IMR-90 (cell line): ENCODE measurements around the gene CALR3.

Source experiments
- CEBPB ChIP-seq: IDR thresholded peaks from 2 replicates; pipeline ENCODE4 v1.6.1; 2012; ENCODE audit warnings: low read depth, low read length, improper control_type of control experiment
- CTCF ChIP-seq: conservative IDR thresholded peaks from 2 replicates; pipeline ENCODE4 v1.5.1; 2012; ENCODE audit warnings: mild to moderate bottlenecking, low read depth, low read length, improper control_type of control experiment
- MAFK ChIP-seq: IDR thresholded peaks from 2 replicates; pipeline ENCODE4 v1.6.1; 2012; ENCODE audit warnings: low read depth, low read length, improper control_type of control experiment
- MAZ ChIP-seq: IDR thresholded peaks from 2 replicates; pipeline ENCODE4 v1.6.1; 2012; ENCODE audit warnings: low read depth, mild to moderate bottlenecking, low read length, improper control_type of control experiment, moderate library complexity, borderline replicate concordance
- POLR2A ChIP-seq: IDR thresholded peaks from 2 replicates; pipeline ENCODE4 v1.6.1; 2012; ENCODE audit warnings: mild to moderate bottlenecking, low read depth, low read length
- RCOR1 ChIP-seq: IDR thresholded peaks from 2 replicates; pipeline ENCODE4 v1.6.1; 2012; ENCODE audit warnings: mild to moderate bottlenecking, low read length, improper control_type of control experiment; ENCODE audit not compliant: insufficient replicate concordance

GRCh38 chr19:16532440-16533234, 36.7 kb upstream of the CALR3 start:
- TF ChIP-seq CTCF, result no peak
- no peak for TF ChIP-seq POLR2A
- TF ChIP-seq RCOR1, result no peak
- TF ChIP-seq MAZ, result no peak
- no peak for TF ChIP-seq CEBPB
- no peak for TF ChIP-seq MAFK
